Measurements from ENCODE around the gene ATP5PO. TPM values are rescaled to one million over a fixed set of nuclear protein-coding genes. Genes with fewer than 3 reads are reported as not detected.
A peak's percentile ranks its signal among the peaks of the same experiment; 100 is the strongest.

The ATP5PO gene
- total and polyA plus RNA-seq, 2 of the 8 experiments (the other 6 are each of a cell fraction or from before 2014, with no cell fraction given): 251 to 267 TPM

- Histone ChIP-seq H2BK20ac (ENCODE audit: low read length) (peak overlapping the region; percentile 53; the same call in 1 of the 2 replicates), H3K4me3 (ENCODE audit: extremely low read depth in 1 of 4, insufficient read depth in 2 of 4, low read depth in 3 of 4, low read length in 4 of 4) (no peak overlapping the region), H3K4me1 (replicated peaks in 1 of 4; ENCODE audit: control insufficient read depth in 3 of 4, insufficient read depth in 4 of 4, low read length in 3 of 4) (peaks cover 10 to 21% (median 14%) of the 10 kb centered on the region in 4 experiments; a peak in 6 of 7 replicates), H3K23ac (ENCODE audit: insufficient read length) (no peak overlapping the region), H3K18ac (ENCODE audit: extremely low read depth, low read length) (no peak overlapping the region), H4K91ac (replicated peaks; ENCODE audit: insufficient read length, low read length) (peak overlapping the region; percentile 75), H3K27ac (ENCODE audit: low read depth, low read length) (no peak overlapping the region), H3K4me2 (ENCODE audit: insufficient read depth in 1 of 2, low read depth in 2 of 2, low read length in 2 of 2) (no peak overlapping the region), H2AK5ac (ENCODE audit: low read depth, low read length) (no peak overlapping the region), H2BK5ac (ENCODE audit: low read depth, low read length) (peak overlapping the region; percentile 99; the same call in 1 of the 2 replicates), H3K9ac (replicated peaks in 1 of 4; ENCODE audit: extremely low read depth in 1 of 4, low read depth in 3 of 4, low read length in 3 of 4) (no peak overlapping the region), H3K23me2 (ENCODE audit: low read depth, low read length) (peaks cover 2% of the 10 kb centered on the region; the same call in 1 of the 2 replicates), H2BK120ac (replicated peaks; ENCODE audit: low read depth, low read length) (peak overlapping the region; percentile 65), H3K56ac (replicated peaks; ENCODE audit: insufficient read length, low read depth, low read length) (no peak overlapping the region), H2AFZ (ENCODE audit: low read length) (no peak overlapping the region), H2BK15ac (ENCODE audit: low read length) (no peak overlapping the region; the same call in 1 of the 2 replicates), H3K14ac (ENCODE audit: insufficient read length) (no peak overlapping the region), H4K5ac (ENCODE audit: insufficient read length, low read depth, low read length) (no peak overlapping the region), H3K79me1 (ENCODE audit: low read depth, low read length) (no peaks in the 10 kb centered on the region), H3K79me2 (ENCODE audit: control insufficient read depth in 1 of 2, insufficient read depth in 2 of 2, low read length in 2 of 2) (no peaks in the 10 kb centered on the region), H3K27me3 (replicated peaks in 1 of 4; ENCODE audit: control insufficient read depth in 3 of 4, extremely low read depth in 1 of 4, insufficient read depth in 3 of 4, low read length in 3 of 4) (no peaks in the 10 kb centered on the region), H3K36me3 (ENCODE audit: control insufficient read depth in 2 of 4, insufficient read depth in 4 of 4, low read length in 3 of 4) (no peaks in the 10 kb centered on the region), H3K4ac (replicated peaks; ENCODE audit: insufficient read length, low read depth, low read length) (peak overlapping the region; percentile 91), H4K20me1 (replicated peaks in 1 of 2; ENCODE audit: control insufficient read depth in 1 of 2, insufficient read depth in 2 of 2, low read length in 2 of 2) (no peaks in the 10 kb centered on the region), H3K9me3 (ENCODE audit: insufficient read depth in 2 of 2, low read depth in 1 of 2, low read length in 1 of 2) (0 out of 4 replicates have a peak, but pooled peaks cover 0 to 2% of the 10 kb centered on the region in 2 experiments), H2BK12ac (ENCODE audit: low read depth, low read length) (peak overlapping the region; percentile 98; the same call in 1 of the 2 replicates), H4K8ac (ENCODE audit: extremely low read depth, insufficient read depth, low read length) (no peak overlapping the region)
- no peak for FAIRE-seq
- WGBS, 2 experiments (ENCODE audit: extremely low coverage in 1 of 2, insufficient coverage in 1 of 2, insufficient read length in 1 of 2, insufficient replicate concordance in 2 of 2, low coverage in 1 of 2, low lambda C conversion rate in 2 of 2, missing lambda C conversion rate in 1 of 2): 92% methylated on average over 11 of the region's 12 CpGs; no CpG with 5 or more reads in 1 of the 2 experiments
- peak in 1 of 2 experiments; percentile 29 for DNase-seq (ENCODE audit: low read depth in 1 of 2, low spot score in 2 of 2)
- ChIA-PET CTCF (ENCODE audit: partially characterized antibody) (interaction anchor here (0.6 to 2.7 kb wide), 9 partner anchors 10 to 1075 kb away, joined by 3 to 12 read pairs (median 3); no protein-coding TSS in a partner anchor), POLR2A (ENCODE audit: partially characterized antibody) (interaction anchor here (1.2 to 3.0 kb wide), 6 partner anchors 12 to 125 kb away, joined by 3 to 12 read pairs (median 5); partner anchors contain the start of genes MRPS6 and SLC5A3)
- TF ChIP-seq SUZ12 (IDR thresholded peaks at IDR 0.05; ENCODE audit: low read length) (no peak), ZNF274 (IDR thresholded peaks at IDR 0.05; ENCODE audit: borderline replicate concordance, extremely low read depth, low read length) (no peak), JUND (IDR thresholded peaks at IDR 0.05; ENCODE audit: low read length) (no peak), SAP30 (IDR thresholded peaks at IDR 0.05; ENCODE audit: insufficient read depth, insufficient replicate concordance, low read length) (no peak), SP2 (IDR thresholded peaks at IDR 0.05; ENCODE audit: low read length) (no peak), CHD2 (IDR thresholded peaks at IDR 0.05; ENCODE audit: low read length) (no peak), E2F6 (IDR thresholded peaks at IDR 0.05) (no peak), BCL11A (IDR thresholded peaks at IDR 0.05; ENCODE audit: low read depth in 2 of 2, low read length in 2 of 2) (no peak)
These were observed 34.2 kb upstream of the ATP5PO start for GRCh38 chr21:33949516-33950430.
